GM12892 (cell line): ENCODE results near the gene HRAS.

Experiments
- POLR2A ChIP-seq: IDR thresholded peaks from 2 replicates; pipeline ENCODE4 v1.6.1; 2011; ENCODE audit warnings: low read depth, low read length, control low read depth
- POLR2AphosphoS5 ChIP-seq: IDR thresholded peaks from 2 replicates; pipeline ENCODE4 v1.6.1; 2011; ENCODE audit warnings: low read depth, low read length, control low read depth
- TAF1 ChIP-seq: IDR thresholded peaks from 2 replicates; pipeline ENCODE4 v1.6.1; 2011; ENCODE audit warnings: low read depth, mild to moderate bottlenecking, control low read depth, low read length, borderline replicate concordance

GRCh38 chr11:576811-577610, 41.6 kb upstream of the HRAS start:
- TF ChIP-seq TAF1 = no peak
- no peak for TF ChIP-seq POLR2AphosphoS5
- no peak for TF ChIP-seq POLR2A
